Dendritic cell treated with granulocyte-macrophage colony-stimulating factor and Interleukin-4, amounts not matched to agents 40 ng/mL and 50 ng/mL, for 4 days (primary cell): Measurements from ENCODE around the gene NUDCD3.

ENCODE experiments used
- H3K27ac Mint-ChIP-seq: one replicate; pipeline ENCODE4 v1.8.0; 2022; ENCODE audit warnings: mild to moderate bottlenecking, mixed read lengths
- H3K27me3 Mint-ChIP-seq: one replicate; pipeline ENCODE4 v1.8.0; 2022; ENCODE audit warnings: mild to moderate bottlenecking, mixed read lengths
- H3K36me3 Mint-ChIP-seq: one replicate; pipeline ENCODE4 v1.8.0; 2022; ENCODE audit warnings: low read depth, mixed read lengths
- H3K4me1 Mint-ChIP-seq: one replicate; pipeline ENCODE4 v1.8.0; 2022; ENCODE audit warnings: low read depth, mixed read lengths
- H3K4me3 Mint-ChIP-seq: one replicate; pipeline ENCODE4 v1.8.0; 2022; ENCODE audit warnings: mild to moderate bottlenecking, moderate library complexity, mixed read lengths
- H3K9me3 Mint-ChIP-seq: one replicate; pipeline ENCODE4 v1.8.0; 2022; ENCODE audit warnings: mixed read lengths
- intact Hi-C: fragments of 100-400 bp; cut with micrococcal nuclease; formaldehyde crosslinking; loops from one replicate; pipeline ENCODE4 v1.15.0; 2022

Gene NUDCD3

GRCh38 chr7:44465490-44465889 is 25.0 kb downstream of the NUDCD3 start:
- no peak overlapping the region for H3K4me3 Mint-ChIP-seq
- intact Hi-C loops, result no loop called here
- H3K27ac Mint-ChIP-seq, result no peak overlapping the region
- peaks cover 22% of the 10 kb centered on the region for H3K4me1 Mint-ChIP-seq
- no peaks in the 10 kb centered on the region for H3K9me3 Mint-ChIP-seq
- no peaks in the 10 kb centered on the region for H3K27me3 Mint-ChIP-seq
- H3K36me3 Mint-ChIP-seq, result peaks cover 79% of the 10 kb centered on the region

GRCh38 chr7:44463169-44463808 is 27.2 kb downstream of the NUDCD3 start:
- intact Hi-C loops, result no loop called here
- peaks cover 69% of the 10 kb centered on the region for H3K36me3 Mint-ChIP-seq

GRCh38 chr7:44461387-44461786 is 29.1 kb downstream of the NUDCD3 start:
- Mint-ChIP-seq H3K4me1 (peaks cover 17% of the 10 kb centered on the region), H3K4me3 (no peak overlapping the region), H3K27me3 (no peaks in the 10 kb centered on the region), H3K27ac (no peak overlapping the region), H3K9me3 (no peaks in the 10 kb centered on the region), H3K36me3 (peaks cover 59% of the 10 kb centered on the region)
- intact Hi-C loops, result no loop called here

More at GRCh38 chr7:44463169-44463808, 27.2 kb downstream of the NUDCD3 start:
- H3K4me3 Mint-ChIP-seq, result no peak overlapping the region
- no peaks in the 10 kb centered on the region for H3K9me3 Mint-ChIP-seq
- H3K27me3 Mint-ChIP-seq, result no peaks in the 10 kb centered on the region
- H3K27ac Mint-ChIP-seq, result no peak overlapping the region
- peaks cover 17% of the 10 kb centered on the region for H3K4me1 Mint-ChIP-seq

GRCh38 chr7:44460325-44460724 is 30.1 kb downstream of the NUDCD3 start:
- no peak overlapping the region for H3K27ac Mint-ChIP-seq
- peaks cover 19% of the 10 kb centered on the region for H3K4me1 Mint-ChIP-seq
- H3K4me3 Mint-ChIP-seq, result no peak overlapping the region
- intact Hi-C loops, result no loop called here
- H3K27me3 Mint-ChIP-seq, result no peaks in the 10 kb centered on the region
- H3K36me3 Mint-ChIP-seq, result peaks cover 60% of the 10 kb centered on the region
- H3K9me3 Mint-ChIP-seq, result no peaks in the 10 kb centered on the region

- peaks cover 56% of the 10 kb centered on the region for H3K36me3 Mint-ChIP-seq
- H3K4me1 Mint-ChIP-seq, result peaks cover 9% of the 10 kb centered on the region
- no peaks in the 10 kb centered on the region for H3K9me3 Mint-ChIP-seq
- no peaks in the 10 kb centered on the region for H3K27me3 Mint-ChIP-seq
- H3K4me3 Mint-ChIP-seq, result no peak overlapping the region
- intact Hi-C loops, result no loop called here
- H3K27ac Mint-ChIP-seq, result no peak overlapping the region
These were observed 35.3 kb downstream of the NUDCD3 start for GRCh38 chr7:44455155-44455554.

GRCh38 chr7:44454348-44454747 is 36.1 kb downstream of the NUDCD3 start:
- peaks cover 55% of the 10 kb centered on the region for H3K36me3 Mint-ChIP-seq
- intact Hi-C loops, result no loop called here
- H3K4me3 Mint-ChIP-seq, result no peak overlapping the region
- H3K27me3 Mint-ChIP-seq, result no peaks in the 10 kb centered on the region
- H3K4me1 Mint-ChIP-seq, result peaks cover 11% of the 10 kb centered on the region
- no peak overlapping the region for H3K27ac Mint-ChIP-seq
- no peaks in the 10 kb centered on the region for H3K9me3 Mint-ChIP-seq

- peaks cover 59% of the 10 kb centered on the region for H3K36me3 Mint-ChIP-seq
- no peak overlapping the region for H3K4me3 Mint-ChIP-seq
- intact Hi-C loops, result no loop called here
- H3K27me3 Mint-ChIP-seq, result no peaks in the 10 kb centered on the region
- no peaks in the 10 kb centered on the region for H3K9me3 Mint-ChIP-seq
- no peak overlapping the region for H3K27ac Mint-ChIP-seq
- peaks cover 21% of the 10 kb centered on the region for H3K4me1 Mint-ChIP-seq
These were observed 39.3 kb downstream of the NUDCD3 start for GRCh38 chr7:44451123-44451522.

GRCh38 chr7:44449584-44449928 is 40.9 kb downstream of the NUDCD3 start:
- Mint-ChIP-seq H3K4me1 (peaks cover 12% of the 10 kb centered on the region), H3K36me3 (peaks cover 59% of the 10 kb centered on the region), H3K27ac (peak overlapping the region; percentile 62), H3K27me3 (no peaks in the 10 kb centered on the region), H3K9me3 (no peaks in the 10 kb centered on the region), H3K4me3 (no peak overlapping the region)
- intact Hi-C loops, result no loop called here

GRCh38 chr7:44448922-44449583 is 41.4 kb downstream of the NUDCD3 start:
- intact Hi-C loops, result no loop called here
- H3K27ac Mint-ChIP-seq, result peak overlapping the region; percentile 62
- H3K36me3 Mint-ChIP-seq, result peaks cover 61% of the 10 kb centered on the region
- peaks cover 12% of the 10 kb centered on the region for H3K4me1 Mint-ChIP-seq
- no peaks in the 10 kb centered on the region for H3K27me3 Mint-ChIP-seq
- H3K9me3 Mint-ChIP-seq, result no peaks in the 10 kb centered on the region
- peak overlapping the region; percentile 4 for H3K4me3 Mint-ChIP-seq

- Mint-ChIP-seq H3K27ac (no peak overlapping the region), H3K27me3 (no peaks in the 10 kb centered on the region), H3K4me3 (no peak overlapping the region), H3K36me3 (peaks cover 61% of the 10 kb centered on the region), H3K4me1 (peaks cover 12% of the 10 kb centered on the region), H3K9me3 (no peaks in the 10 kb centered on the region)
- intact Hi-C loops, result no loop called here
These were observed 42.5 kb downstream of the NUDCD3 start for GRCh38 chr7:44447874-44448425.

- H3K9me3 Mint-ChIP-seq, result no peaks in the 10 kb centered on the region
- intact Hi-C loops, result no loop called here
- H3K4me3 Mint-ChIP-seq, result no peak overlapping the region
- no peak overlapping the region for H3K27ac Mint-ChIP-seq
- H3K4me1 Mint-ChIP-seq, result peaks cover 12% of the 10 kb centered on the region
- H3K36me3 Mint-ChIP-seq, result peaks cover 49% of the 10 kb centered on the region
- H3K27me3 Mint-ChIP-seq, result no peaks in the 10 kb centered on the region
These were observed 44.3 kb downstream of the NUDCD3 start for GRCh38 chr7:44445986-44446671.

GRCh38 chr7:44441079-44441478 is 49.4 kb downstream of the NUDCD3 start:
- peaks cover 41% of the 10 kb centered on the region for H3K36me3 Mint-ChIP-seq
- intact Hi-C loops, result no loop called here
- H3K4me1 Mint-ChIP-seq, result peaks cover 5% of the 10 kb centered on the region
- H3K4me3 Mint-ChIP-seq, result no peak overlapping the region
- H3K27ac Mint-ChIP-seq, result no peak overlapping the region
- no peaks in the 10 kb centered on the region for H3K9me3 Mint-ChIP-seq
- no peaks in the 10 kb centered on the region for H3K27me3 Mint-ChIP-seq

GRCh38 chr7:44440577-44441078 is 49.8 kb downstream of the NUDCD3 start:
- Mint-ChIP-seq H3K36me3 (peaks cover 36% of the 10 kb centered on the region), H3K4me1 (peaks cover 5% of the 10 kb centered on the region), H3K9me3 (no peaks in the 10 kb centered on the region), H3K27ac (no peak overlapping the region), H3K27me3 (no peaks in the 10 kb centered on the region), H3K4me3 (no peak overlapping the region)
- intact Hi-C loops, result no loop called here

- intact Hi-C loops, result no loop called here
- no peaks in the 10 kb centered on the region for H3K9me3 Mint-ChIP-seq
- H3K4me3 Mint-ChIP-seq, result no peak overlapping the region
- peaks cover 29% of the 10 kb centered on the region for H3K36me3 Mint-ChIP-seq
- no peaks in the 10 kb centered on the region for H3K27me3 Mint-ChIP-seq
- no peak overlapping the region for H3K27ac Mint-ChIP-seq
- H3K4me1 Mint-ChIP-seq, result peaks cover 5% of the 10 kb centered on the region
These were observed 50.5 kb downstream of the NUDCD3 start for GRCh38 chr7:44439926-44440325.
